ENCODE measurements around the gene MCM7. TPM values are rescaled to one million over a fixed set of nuclear protein-coding genes. Genes with fewer than 3 reads are reported as not detected.

MCM7 gene
- total and polyA plus RNA-seq, 2 of the 13 experiments (the other 11 are each of a cell fraction or from before 2014, with no cell fraction given): 84.5 to 214 TPM

- ChIA-PET POLR2A (interaction anchor here (1.7 kb wide), 1 partner anchor 22 kb away, joined by 4 read pairs; no protein-coding TSS in a partner anchor), CTCF (ENCODE audit: low intra/inter-chr PET ratio, low total read pairs) (no interaction called here)
- no peak for ATAC-seq
- FAIRE-seq: no peak
- H2AFZ ChIP-seq (ENCODE audit: low read length): no peak overlapping the region
- no peak overlapping the region for H3K27ac ChIP-seq (ENCODE audit: extremely low read length, insufficient read depth, low read length)
- no peaks in the 10 kb centered on the region; a peak in 1 of 5 replicates for H3K27me3 ChIP-seq (ENCODE audit: control insufficient read depth in 1 of 2, insufficient read depth in 2 of 2, low read length in 2 of 2)
- TF ChIP-seq ZNF713 (CRISPR knock-in tag; IDR thresholded peaks at IDR 0.05): no peak
- no peak for TF ChIP-seq FLYWCH1 (CRISPR knock-in tag; IDR thresholded peaks at IDR 0.05)
- no peak for TF ChIP-seq KDM5A (IDR thresholded peaks at IDR 0.05; ENCODE audit: borderline replicate concordance, low read length)
- no peak for TF ChIP-seq ZNF747 (CRISPR knock-in tag; IDR thresholded peaks at IDR 0.05; ENCODE audit: borderline replicate concordance)
- no peak for TF ChIP-seq MYC (CRISPR knock-in tag; IDR thresholded peaks at IDR 0.05; ENCODE audit: borderline replicate concordance)
- no peak for TF ChIP-seq ZBTB21 (CRISPR knock-in tag; IDR thresholded peaks at IDR 0.05)
- no peak for TF ChIP-seq NR0B2 (CRISPR knock-in tag; IDR thresholded peaks at IDR 0.05)
- TF ChIP-seq SETDB1 (CRISPR knock-in tag; IDR thresholded peaks at IDR 0.05; ENCODE audit: borderline replicate concordance): no peak
- no peak for TF ChIP-seq SIX1 (CRISPR knock-in tag; IDR thresholded peaks at IDR 0.05; ENCODE audit: borderline replicate concordance)
- TF ChIP-seq TEAD2 (CRISPR knock-in tag; IDR thresholded peaks at IDR 0.05): no peak
- TF ChIP-seq HOXA5 (CRISPR knock-in tag; IDR thresholded peaks at IDR 0.05): no peak
- no peak for TF ChIP-seq TFDP2 (CRISPR knock-in tag; IDR thresholded peaks at IDR 0.05)
- TF ChIP-seq PTBP1 (IDR thresholded peaks at IDR 0.05; ENCODE audit: low read depth, low read length, poor library complexity, severe bottlenecking): no peak
- TF ChIP-seq GMEB2 (CRISPR knock-in tag; IDR thresholded peaks at IDR 0.05; ENCODE audit: low read depth): no peak
- TF ChIP-seq SOX13 (IDR thresholded peaks at IDR 0.05): no peak
- TF ChIP-seq SOX13 (CRISPR knock-in tag; conservative IDR thresholded peaks at IDR 0.05 in 1 of 2, IDR thresholded peaks at IDR 0.05 in 1 of 2): no peak
- TF ChIP-seq HNF4A (CRISPR knock-in tag; IDR thresholded peaks at IDR 0.05): no peak
- TF ChIP-seq NBN (conservative IDR thresholded peaks at IDR 0.05): no peak
- no peak for TF ChIP-seq SOX6 (IDR thresholded peaks at IDR 0.05)
- no peak for TF ChIP-seq SOX6 (CRISPR knock-in tag; IDR thresholded peaks at IDR 0.05)
- TF ChIP-seq IRX3 (CRISPR knock-in tag; IDR thresholded peaks at IDR 0.05; ENCODE audit: borderline replicate concordance, low read depth): no peak
- no TSS peak for BruUV-seq (replicated peaks)
- H3K4me1 ChIP-seq (ENCODE audit: insufficient read depth, low read length): peaks cover 1% of the 10 kb centered on the region; the same call in 1 of the 2 replicates
- in situ Hi-C loops (cut with HindIII; ENCODE audit: extremely low pct_ligation_motif_present, low pct_unique_long_range_greater_than_20kb): loop anchor here (10.0 kb wide), 1 partner anchor 142 kb away; the partner anchor contains the start of gene TRIM4
- H3K36me3 ChIP-seq (replicated peaks in 1 of 2; ENCODE audit: control insufficient read depth in 1 of 2, insufficient read depth in 2 of 2, low read length in 2 of 2): peaks cover 7 to 35% of the 10 kb centered on the region in 2 experiments; a peak in 4 of 5 replicates
- H3K9ac ChIP-seq (ENCODE audit: insufficient read depth, low read depth, low read length): no peak overlapping the region
- no peak for DNase-seq (ENCODE audit: low spot score)
- 96% methylated on average over 5 of the region's 10 CpGs for WGBS (ENCODE audit: low lambda C conversion rate)
- H3K4me2 ChIP-seq (ENCODE audit: low read depth, low read length): no peak overlapping the region
- intact Hi-C loops (cut with micrococcal nuclease; ENCODE audit: unreplicated experiment): no loop called here
- H4K20me1 ChIP-seq (ENCODE audit: insufficient read depth, low read length): no peaks in the 10 kb centered on the region
- no peak overlapping the region for H3K4me3 ChIP-seq (replicated peaks in 1 of 3; ENCODE audit: insufficient read depth in 1 of 3, low read depth in 2 of 3, low read length in 3 of 3)
- H3K9me3 ChIP-seq (ENCODE audit: low read length): no peaks in the 10 kb centered on the region
- no peaks in the 10 kb centered on the region for H3K79me2 ChIP-seq (ENCODE audit: insufficient read depth, low read length)
Measured at GRCh38 chr7:100057006-100057405, 44.2 kb downstream of the MCM7 start.

Data from HepG2 (cell line).